Measurements from ENCODE around the gene FLNA.

FLNA gene

DNA sequence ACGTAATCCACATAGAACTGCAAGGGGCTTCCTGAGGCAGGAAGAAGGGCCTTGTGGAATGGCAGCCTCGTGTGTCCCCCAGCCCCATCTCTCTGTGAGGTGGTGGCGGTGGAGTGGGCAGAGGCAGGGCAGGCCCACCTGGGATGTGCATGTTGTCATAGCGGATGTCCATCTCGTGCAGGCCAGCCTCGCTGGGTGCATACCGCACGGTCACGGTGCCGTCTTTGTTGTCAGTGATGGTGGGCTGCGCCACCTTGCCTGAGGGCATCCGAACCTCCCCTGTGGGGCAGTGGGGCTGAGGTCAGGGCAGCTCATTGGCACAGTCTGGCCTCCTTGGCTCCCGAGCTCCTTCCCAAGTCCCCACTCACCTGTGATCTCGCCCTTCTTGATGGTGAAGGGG is 20.4 kb downstream of the FLNA start:
- no peak for DNase-seq (ENCODE audit: low read depth)
- H3K4me3 ChIP-seq (ENCODE audit: low read depth, low read length) = no peak overlapping the region
- TF ChIP-seq, protein P1, sequence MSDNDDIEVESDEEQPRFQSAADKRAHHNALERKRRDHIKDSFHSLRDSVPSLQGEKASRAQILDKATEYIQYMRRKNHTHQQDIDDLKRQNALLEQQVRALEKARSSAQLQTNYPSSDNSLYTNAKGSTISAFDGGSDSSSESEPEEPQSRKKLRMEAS (IDR thresholded peaks at IDR 0.05; ENCODE audit: low read depth, low read length) = no peak
- TF ChIP-seq POLR2A (IDR thresholded peaks at IDR 0.05; ENCODE audit: extremely low read depth, insufficient read length) (no peak), MYC (IDR thresholded peaks at IDR 0.05; ENCODE audit: low read depth, low read length) (no peak)
- TF ChIP-seq, protein P2, sequence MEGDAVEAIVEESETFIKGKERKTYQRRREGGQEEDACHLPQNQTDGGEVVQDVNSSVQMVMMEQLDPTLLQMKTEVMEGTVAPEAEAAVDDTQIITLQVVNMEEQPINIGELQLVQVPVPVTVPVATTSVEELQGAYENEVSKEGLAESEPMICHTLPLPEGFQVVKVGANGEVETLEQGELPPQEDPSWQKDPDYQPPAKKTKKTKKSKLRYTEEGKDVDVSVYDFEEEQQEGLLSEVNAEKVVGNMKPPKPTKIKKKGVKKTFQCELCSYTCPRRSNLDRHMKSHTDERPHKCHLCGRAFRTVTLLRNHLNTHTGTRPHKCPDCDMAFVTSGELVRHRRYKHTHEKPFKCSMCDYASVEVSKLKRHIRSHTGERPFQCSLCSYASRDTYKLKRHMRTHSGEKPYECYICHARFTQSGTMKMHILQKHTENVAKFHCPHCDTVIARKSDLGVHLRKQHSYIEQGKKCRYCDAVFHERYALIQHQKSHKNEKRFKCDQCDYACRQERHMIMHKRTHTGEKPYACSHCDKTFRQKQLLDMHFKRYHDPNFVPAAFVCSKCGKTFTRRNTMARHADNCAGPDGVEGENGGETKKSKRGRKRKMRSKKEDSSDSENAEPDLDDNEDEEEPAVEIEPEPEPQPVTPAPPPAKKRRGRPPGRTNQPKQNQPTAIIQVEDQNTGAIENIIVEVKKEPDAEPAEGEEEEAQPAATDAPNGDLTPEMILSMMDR (IDR thresholded peaks at IDR 0.05; ENCODE audit: low read depth, low read length) = no peak

DNA sequence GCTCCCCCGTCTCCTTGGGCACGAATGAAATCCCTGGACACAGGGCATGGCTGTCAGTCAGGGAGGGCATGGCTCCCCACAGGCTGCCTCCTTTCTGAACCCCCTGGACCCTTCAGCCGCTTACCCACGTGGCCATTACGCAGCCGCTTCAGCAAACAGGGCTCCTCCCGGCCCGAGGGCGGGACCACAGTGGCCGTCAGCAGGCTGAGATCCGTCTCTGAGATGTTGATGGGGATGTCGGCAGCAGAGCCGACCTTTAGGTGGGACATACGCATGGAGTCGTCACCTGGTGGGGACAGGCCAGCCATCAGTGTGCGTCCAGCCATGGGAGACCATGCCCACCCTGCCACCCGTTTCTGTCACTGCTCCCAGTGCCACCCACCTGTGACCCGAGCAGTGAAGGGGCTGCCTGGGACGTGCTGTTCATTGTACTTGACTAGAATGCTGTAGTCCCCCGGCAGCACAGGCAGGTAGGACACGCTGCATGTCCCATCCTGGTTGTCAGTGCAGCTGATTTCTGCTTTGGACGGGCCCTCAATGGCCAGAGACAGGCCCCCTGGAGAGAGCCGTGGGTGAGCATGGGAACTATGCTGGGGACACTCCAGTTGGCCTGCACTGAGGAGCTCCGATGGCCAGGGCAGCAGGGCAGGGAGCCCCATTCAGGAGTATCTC is 21.1 kb downstream of the FLNA start:
- no peak for TF ChIP-seq MYC (IDR thresholded peaks at IDR 0.05; ENCODE audit: low read depth, low read length)
- TF ChIP-seq, protein P1 (IDR thresholded peaks at IDR 0.05; ENCODE audit: low read depth, low read length) = no peak
- TF ChIP-seq POLR2A (IDR thresholded peaks at IDR 0.05; ENCODE audit: extremely low read depth, insufficient read length) = no peak
- TF ChIP-seq, protein P2 (IDR thresholded peaks at IDR 0.05; ENCODE audit: low read depth, low read length) = no peak
- no peak overlapping the region for H3K4me3 ChIP-seq (ENCODE audit: low read depth, low read length)
- DNase-seq (ENCODE audit: low read depth) = no peak

DNA sequence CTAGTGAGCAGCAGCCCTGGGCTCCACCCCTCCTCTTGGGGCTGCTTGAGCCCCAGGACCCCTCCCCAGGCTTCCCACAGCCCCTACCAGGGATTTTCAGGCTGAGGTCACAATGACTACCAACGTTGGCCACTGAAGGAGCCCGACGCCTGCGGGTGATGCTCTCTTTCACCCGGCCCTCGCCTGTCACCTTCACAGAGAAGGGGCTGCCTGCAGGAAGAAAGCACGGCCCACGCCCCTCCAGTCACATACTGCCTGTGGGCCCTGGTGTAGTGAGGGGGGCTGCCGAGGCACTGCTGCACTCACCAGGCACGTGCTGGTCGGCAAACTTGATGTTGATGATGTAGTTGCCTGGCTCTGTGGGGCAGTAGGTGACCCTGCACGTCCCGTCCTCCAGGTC is 22.0 kb downstream of the FLNA start:
- TF ChIP-seq POLR2A (IDR thresholded peaks at IDR 0.05; ENCODE audit: extremely low read depth, insufficient read length) (no peak), MYC (IDR thresholded peaks at IDR 0.05; ENCODE audit: low read depth, low read length) (no peak)
- TF ChIP-seq, protein P2 (IDR thresholded peaks at IDR 0.05; ENCODE audit: low read depth, low read length) = no peak
- no peak overlapping the region for H3K4me3 ChIP-seq (ENCODE audit: low read depth, low read length)
- no peak for DNase-seq (ENCODE audit: low read depth)

DNA sequence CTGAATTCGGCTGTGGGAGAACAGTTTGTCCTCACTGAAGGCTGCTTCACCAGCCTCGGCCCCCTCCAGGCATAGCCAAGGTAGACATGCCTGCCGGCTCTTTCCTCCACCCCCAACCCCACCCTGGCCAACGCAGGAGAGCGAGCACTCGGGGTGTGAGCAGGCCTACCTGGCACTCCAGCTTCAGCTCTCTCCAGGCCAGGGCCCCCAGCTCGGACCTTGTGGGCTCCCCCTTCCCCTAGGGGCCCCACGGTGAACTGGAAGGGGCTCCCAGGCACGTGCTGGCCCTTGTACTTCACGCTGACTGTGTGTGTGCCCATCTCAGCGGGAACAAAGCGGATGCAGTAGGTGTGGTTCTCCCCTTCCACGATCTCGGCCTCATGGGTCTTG is 22.4 kb downstream of the FLNA start:
- TF ChIP-seq, protein P2 (IDR thresholded peaks at IDR 0.05; ENCODE audit: low read depth, low read length) = no peak
- no peak for TF ChIP-seq MYC (IDR thresholded peaks at IDR 0.05; ENCODE audit: low read depth, low read length)
- no peak for TF ChIP-seq POLR2A (IDR thresholded peaks at IDR 0.05; ENCODE audit: extremely low read depth, insufficient read length)
- TF ChIP-seq, protein P1 (IDR thresholded peaks at IDR 0.05; ENCODE audit: low read depth, low read length) = no peak
- no peak for DNase-seq (ENCODE audit: low read depth)

DNA sequence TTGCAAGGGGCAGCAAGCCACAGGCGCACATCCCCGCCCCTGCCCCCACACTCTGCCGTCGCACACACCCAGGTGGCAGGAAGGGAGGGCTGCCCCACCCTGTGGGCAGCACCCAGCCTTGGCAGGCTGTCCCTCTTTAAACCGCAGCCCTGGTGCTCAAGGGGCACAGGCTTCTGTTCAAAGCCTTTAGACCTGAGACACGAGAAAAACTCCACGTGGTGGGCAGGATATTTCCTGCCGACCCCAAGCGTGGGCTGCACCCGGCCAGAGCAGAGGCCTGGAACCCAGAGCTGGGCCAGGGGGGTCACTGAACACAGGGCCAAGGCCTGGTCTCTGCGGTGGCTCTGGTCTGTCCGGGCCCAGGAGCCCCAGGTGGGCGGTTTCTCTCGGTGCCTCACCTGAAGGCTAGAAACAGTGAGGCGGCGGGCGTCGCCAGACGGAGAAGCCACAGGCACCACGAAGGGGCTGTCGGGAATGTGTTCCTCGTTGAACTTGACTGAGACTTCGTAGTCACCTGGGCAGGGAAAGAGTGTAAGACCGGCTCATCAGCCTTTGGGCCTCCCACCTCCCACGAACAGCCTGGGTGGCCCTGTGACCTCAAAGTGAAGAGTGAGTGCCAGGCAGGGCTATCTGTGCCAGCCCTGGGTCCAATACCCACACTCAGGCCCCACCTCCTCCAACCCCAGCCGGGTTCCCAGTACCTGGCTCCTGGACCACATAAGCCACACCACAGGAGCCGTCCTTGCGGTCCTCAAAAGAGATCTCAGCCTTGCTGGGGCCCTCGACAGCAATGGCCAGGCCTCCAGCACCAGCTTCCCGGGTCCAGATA is 23.0 kb downstream of the FLNA start:
- no peak for DNase-seq (ENCODE audit: low read depth)
- H3K4me3 ChIP-seq (ENCODE audit: low read depth, low read length) = no peak overlapping the region
- TF ChIP-seq, protein P2 (IDR thresholded peaks at IDR 0.05; ENCODE audit: low read depth, low read length) = no peak
- no peak for TF ChIP-seq POLR2A (IDR thresholded peaks at IDR 0.05; ENCODE audit: extremely low read depth, insufficient read length)
- TF ChIP-seq, protein P1 (IDR thresholded peaks at IDR 0.05; ENCODE audit: low read depth, low read length) = no peak
- TF ChIP-seq MYC (IDR thresholded peaks at IDR 0.05; ENCODE audit: low read depth, low read length) = no peak

More for the DNA sequence above, 22.4 kb downstream of the FLNA start:
- no peak overlapping the region for H3K4me3 ChIP-seq (ENCODE audit: low read depth, low read length)
